NCI-H69 (cell line): ENCODE measurements around the gene LTB4R.

Source experiments
- DNase-seq: peaks from one replicate; lab custom pipeline; 2025; lab: John Stamatoyannopoulos, UW

Gene LTB4R

DNA sequence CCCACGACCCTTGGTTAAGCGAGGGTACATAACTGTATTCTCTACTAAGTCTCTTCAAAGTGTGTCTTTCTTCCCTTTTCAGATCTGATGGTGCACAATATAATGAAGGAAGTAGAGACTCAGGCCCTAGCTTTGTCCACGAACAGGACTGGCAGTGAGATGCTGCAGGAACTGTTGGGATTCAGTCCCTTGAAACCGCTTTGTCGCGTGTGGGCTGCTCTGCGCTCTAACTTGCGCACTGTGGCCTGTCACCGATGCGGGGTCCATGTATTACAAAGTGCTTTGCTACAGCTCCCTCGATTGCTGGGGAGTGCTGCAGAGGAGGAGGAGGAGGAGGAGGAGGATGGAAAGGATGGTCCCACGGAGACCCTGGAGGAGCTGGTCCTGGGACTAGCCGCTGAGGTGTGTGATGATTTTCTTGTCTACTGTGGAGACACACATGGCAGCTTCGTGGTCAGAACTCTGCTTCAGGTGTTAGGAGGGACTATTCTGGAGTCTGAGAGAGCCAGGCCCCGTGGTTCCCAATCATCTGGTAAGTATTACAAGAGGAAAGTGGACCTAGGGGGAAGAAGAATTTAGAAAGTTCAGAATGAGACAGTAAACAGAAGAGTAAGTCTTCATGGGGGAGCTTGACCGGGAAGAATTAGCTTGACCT is 10.8 kb upstream of the LTB4R start:
- no peak for DNase-seq

DNA sequence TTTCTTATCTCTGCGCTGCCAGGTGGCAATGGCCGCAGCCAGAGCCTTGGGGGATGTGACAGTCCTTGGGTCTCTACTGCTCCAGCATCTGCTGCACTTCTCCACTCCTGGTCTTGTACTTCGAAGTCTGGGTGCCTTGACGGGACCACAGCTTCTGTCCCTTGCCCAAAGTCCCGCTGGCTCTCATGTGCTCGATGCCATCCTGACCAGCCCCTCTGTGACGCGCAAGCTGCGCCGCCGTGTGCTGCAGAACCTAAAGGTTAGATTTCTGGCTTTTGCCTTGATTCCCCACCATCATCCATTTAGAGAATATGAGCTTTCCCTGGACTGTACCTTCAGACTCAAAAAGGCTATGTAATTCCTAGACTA is 7.3 kb upstream of the LTB4R start:
- no peak for DNase-seq

- no peak for DNase-seq
Observed at GRCh38 chr14:24307156-24307574, 4.1 kb upstream of the LTB4R start.

GRCh38 chr14:24307575-24308341 is 3.5 kb upstream of the LTB4R start, which contains the start of gene CIDEB:
TSS of gene CIDEB (minus strand) at chr14:24307977. CDS start at chr14:24307858, 119 bp downstream.
- peak; percentile 62 for DNase-seq

DNA sequence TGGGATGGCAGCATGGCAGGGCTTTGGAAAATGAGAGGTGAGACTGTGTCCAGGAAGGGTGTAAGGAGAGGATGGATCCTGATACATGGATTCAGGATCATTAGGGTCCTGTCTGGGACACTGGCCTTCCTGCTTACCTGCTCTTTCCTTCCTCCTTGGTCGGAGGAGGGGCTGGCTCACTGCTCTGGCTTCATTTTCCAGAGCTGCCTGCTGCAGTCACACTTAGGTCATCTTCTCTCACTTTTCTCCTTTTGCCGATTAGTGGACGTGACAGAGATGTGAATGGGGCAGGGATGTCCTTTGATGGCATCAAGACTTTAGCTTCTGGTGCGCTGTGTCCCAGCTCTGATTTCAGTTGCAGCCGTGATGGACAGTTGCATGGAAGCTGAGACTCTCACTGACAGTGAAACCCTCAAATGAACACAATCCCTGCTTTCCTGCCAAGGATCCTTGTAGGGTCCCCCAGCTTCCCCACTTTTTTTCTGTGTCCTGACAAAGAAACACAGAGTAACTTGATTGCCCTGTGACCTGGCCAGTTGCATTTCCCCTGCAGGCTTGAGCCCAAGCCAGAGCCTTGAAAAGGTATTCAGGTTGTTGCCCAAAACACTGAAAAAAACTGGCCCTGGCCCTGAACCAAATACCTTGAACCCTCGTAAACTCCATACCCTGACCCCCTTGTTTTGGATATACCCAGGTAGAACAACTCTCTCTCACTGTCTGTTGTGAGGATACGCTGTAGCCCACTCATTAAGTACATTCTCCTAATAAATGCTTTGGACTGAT is 2.8 kb upstream of the LTB4R start:
- DNase-seq: no peak

- peak; percentile 46 for DNase-seq
Observed at GRCh38 chr14:24309538-24310264, 1.6 kb upstream of the LTB4R start, which contains the start of gene LTB4R2. TSS of gene LTB4R2 (plus strand) at chr14:24310140. CDS start at chr14:24310665, 525 bp downstream.

DNA sequence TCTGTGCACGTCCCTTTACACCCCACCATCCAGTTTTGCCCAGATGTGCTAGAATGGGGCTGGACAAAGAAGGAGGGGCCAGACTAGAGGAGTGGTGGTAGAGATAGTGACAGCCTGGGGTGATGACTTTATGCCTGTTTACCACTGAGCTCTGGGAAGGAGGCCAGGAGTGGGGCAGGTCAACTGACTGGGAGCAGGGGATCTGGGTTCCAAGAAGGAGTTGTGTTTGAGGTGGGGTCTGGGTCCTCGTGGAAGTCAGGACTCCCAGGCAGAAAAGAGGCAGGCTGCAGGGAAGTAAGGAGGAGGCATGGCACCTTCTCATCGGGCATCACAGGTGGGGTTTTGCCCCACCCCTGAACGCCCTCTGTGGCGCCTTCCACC is 1.0 kb upstream of the LTB4R start:
- peak; percentile 76 for DNase-seq

DNA sequence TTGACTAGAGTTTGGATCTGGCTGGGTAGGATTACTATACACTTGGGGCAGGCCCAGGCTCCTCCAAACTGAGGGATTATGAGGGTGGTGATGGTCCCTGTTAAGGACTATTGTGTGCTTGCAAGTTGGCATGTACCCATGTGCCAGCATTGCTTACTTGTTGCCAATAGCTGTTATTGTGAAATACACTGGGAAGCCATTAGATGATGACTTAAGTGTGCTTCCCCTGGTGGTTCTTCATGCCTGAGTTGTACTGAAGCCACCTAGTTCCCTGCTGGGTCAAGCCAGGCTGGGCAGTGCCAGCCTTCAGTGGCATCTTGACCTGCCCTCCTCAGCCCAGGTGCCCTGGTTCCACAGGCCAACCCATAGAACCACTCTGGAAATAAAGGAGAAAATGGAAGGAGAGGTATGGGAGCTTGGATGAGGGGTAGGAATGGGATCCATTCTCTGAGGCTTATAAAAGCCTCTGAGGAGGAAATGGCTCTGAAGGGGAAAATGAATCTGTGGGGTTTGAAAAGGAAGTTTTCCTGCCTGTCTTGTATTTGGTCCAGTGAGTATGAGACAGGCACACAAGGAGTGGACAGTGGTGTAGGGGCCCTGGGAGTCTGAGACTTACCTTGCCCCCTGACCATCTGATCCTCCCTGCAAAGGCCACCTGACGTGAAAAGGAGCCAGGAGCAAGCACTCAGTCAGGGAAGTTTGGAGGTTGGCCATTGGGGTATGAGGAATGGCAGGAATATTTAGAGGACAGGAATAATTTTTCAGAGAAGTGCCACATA is 724 bp downstream of the LTB4R start:
- DNase-seq: peak; percentile 34

- no peak for DNase-seq
Observed at GRCh38 chr14:24312736-24313507, 1.6 kb downstream of the LTB4R start.

- no peak for DNase-seq
Observed at GRCh38 chr14:24313913-24314312, 2.6 kb downstream of the LTB4R start.

DNA sequence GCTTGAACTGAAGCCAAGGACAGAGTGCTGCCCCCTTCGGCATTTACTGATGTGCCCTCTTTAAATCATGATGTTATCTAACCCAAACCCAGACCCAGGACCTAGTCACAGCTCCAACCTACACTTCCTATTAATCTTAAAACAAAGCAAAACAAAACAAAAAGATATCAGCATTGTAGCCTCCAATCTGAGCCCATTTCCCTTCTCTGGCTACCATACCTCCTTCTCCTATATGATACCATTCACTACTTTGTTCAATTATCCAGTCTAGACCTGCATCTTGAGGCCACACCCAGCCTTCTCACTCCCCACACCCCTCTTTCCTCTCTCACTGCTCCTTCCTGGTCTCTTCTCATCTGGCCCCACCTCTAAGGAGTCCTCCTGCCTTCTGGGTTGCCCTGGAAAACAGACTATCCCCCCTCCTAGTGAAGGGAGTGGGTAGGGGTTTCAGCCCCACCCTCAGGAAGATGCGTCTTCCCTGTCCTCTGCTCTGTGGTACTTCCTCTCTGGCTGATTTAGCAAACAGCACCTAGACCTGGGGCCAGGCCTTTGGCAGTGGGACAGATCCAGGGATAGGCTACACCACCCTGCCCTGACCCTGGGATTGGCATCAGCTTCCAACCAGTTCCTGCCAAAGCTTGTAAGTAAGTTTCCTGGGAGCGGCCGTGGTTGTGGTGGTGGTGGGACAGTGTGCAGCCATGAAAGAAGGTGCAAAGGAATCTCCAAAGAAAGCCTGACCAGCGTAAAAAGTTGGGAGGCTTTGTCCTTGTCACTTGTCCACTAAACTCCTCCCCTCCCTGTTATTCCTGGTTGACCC is 3.3 kb downstream of the LTB4R start:
- DNase-seq: no peak

DNA sequence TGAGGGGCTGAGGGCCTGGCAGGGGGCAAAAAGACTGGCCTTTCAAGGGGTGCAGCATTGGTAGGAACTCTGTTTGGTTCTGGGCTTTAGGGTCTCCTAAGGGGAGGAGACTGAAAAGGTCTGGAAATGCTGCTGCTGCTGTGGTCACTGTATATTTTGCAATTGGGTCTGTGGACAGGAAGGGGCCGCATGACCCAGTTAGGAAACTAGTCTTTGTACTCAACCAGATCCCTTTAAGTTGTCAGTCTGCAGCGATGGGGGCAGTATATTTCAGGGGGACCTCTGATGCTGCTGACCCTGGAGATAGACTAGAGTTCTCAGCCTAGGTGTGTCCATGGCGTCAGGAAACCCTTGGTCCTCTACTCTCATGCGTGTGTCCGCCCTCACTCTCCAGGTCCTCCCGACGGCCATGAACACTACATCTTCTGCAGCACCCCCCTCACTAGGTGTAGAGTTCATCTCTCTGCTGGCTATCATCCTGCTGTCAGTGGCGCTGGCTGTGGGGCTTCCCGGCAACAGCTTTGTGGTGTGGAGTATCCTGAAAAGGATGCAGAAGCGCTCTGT is 4.0 kb downstream of the LTB4R start:
- no peak for DNase-seq

GRCh38 chr14:24315807-24316596 is 4.7 kb downstream of the LTB4R start:
- DNase-seq: peak; percentile 49

DNA sequence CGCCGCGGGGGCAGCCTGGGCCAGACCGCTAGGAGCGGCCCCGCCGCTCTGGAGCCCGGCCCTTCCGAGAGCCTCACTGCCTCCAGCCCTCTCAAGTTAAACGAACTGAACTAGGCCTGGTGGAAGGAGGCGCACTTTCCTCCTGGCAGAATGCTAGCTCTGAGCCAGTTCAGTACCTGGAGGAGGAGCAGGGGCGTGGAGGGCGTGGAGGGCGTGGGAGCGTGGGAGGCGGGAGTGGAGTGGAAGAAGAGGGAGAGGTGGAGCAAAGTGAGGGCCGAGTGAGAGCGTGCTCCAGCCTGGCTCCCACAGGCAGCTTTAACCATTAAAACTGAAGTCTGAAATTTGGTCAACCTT is 5.3 kb downstream of the LTB4R start:
- no peak for DNase-seq

DNA sequence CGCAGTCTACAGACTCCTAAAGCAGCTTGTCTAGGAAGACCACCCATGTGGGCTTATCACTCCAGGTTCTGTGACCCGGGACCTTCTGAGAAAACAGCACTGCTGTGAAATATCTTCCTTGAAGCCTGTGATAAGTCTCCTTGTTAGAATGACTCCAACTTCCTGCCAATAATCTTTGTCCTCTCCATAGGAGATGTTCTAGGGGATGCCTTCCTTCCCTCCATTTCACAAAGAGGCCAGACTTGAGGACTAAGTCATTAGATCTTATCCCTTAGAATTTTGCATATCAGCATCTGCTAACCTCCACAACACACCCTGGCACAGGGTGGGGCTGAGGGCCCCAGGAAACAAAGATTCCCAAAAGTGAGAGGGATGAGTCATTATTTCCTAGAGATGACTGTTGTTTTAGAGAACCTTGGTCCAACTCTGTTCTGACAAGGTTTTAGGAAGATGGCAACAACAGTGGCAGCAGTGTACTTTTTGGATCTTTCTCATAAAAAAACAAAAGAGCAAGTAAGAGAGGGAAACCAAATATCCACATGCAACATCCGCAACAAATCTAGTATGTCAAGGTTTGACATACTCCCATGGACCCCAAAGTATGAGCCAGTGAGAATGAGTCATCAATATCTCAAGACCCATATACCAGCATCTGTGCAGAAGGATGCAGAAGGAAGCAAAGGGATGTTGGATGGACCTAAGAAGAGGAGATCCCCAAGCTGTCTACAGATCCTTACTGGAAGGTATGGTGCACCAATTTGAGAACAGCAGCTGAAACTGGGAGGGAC is 6.0 kb downstream of the LTB4R start:
- DNase-seq: no peak

- no peak for DNase-seq
Observed at GRCh38 chr14:24321212-24321975, 10.1 kb downstream of the LTB4R start.

DNA sequence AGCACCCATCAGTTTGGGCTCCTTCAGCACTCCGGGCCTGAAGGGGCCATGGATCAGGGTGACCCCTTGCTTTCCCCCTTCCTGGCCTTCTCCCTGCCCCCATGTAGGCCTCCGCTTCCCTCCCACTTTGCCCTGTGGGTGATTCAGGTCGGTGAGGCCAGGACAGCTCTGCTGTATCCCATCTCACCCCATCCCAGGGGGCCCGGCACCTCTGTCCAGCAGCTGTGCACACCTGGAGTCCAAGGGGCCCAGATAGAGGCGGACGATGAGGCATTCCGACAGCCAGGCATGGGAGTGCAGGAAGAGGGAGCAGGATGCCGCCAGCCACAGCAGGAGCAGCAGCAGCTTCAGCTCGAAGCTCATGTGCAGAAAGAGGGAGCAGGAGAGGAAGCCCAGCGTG is 11.4 kb downstream of the LTB4R start:
- DNase-seq: no peak
